Ureter (tissue), 1 donor: ENCODE results near the gene SPRR2G. TPM values are rescaled to one million over a fixed set of nuclear protein-coding genes. Genes with fewer than 3 reads are reported as not detected.
"Not testable (repeated sequence)": the region's sequence is repeated elsewhere in the genome, so short reads cannot be mapped to it uniquely, and the experiment has no call there.

ENCODE experiments used
- DNase-seq: peaks from one replicate; pipeline ENCODE4 v3.0.0-alpha.2; 2020; ENCODE audit warnings: low spot score
- total RNA-seq: library from RNA; stranded (reverse); gene quantifications from one replicate; pipeline ENCODE4 v1.2.4, GENCODE V29; 2023
- donor health status: DM: yes; HTN: yes; CAD: no.

Gene SPRR2G
- total RNA-seq, 1 donor from 2014 or later, result not detected

DNA sequence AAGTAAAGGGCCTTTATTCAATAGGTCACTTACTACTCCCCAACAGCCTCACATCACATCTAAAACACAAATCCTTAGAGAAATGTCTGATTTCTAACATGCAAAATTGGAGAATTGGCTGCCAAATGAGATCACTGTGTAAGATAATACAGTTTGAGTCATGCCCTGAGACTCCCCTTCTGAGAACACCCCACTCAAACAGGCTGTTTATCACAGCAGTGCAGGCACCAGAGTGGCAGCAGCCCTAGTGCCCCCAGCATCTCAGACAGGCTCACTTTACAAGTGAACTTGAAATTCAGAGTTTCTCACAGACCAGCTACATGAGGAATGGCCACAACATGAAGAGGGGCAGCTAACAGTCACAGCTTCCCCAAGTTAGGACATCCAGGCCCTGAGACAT, 35.4 kb downstream of the SPRR2G start:
- DNase-seq, result not testable (repeated sequence)

GRCh38 chr1:153113416-153113815, 37.3 kb downstream of the SPRR2G start, which contains the start of gene SPRR2F:
Gene SPRR2F (minus strand): TSS chr1:153113516. CDS start chr1:153112733, 783 bp downstream.
- no peak for DNase-seq

DNA sequence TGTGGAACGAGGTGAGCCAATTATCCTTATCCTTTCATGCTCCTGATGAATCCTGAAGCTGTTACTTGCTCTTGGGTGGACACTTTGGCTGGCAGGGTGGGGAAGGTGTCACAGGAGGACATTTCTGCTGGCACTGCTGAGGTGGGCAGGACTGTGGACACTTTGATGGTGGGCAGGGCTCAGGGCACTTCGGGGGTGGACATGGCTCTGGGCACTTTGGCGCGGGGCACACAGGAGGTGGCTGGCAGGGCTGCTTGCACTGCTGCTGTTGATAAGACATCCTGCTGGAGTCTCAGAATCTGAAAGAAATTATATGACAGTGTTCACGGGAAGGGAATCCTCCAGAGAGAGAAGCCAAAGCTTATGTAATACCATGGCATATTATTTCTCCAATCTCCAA, 38.2 kb downstream of the SPRR2G start:
- DNase-seq, result not testable (repeated sequence)

DNA sequence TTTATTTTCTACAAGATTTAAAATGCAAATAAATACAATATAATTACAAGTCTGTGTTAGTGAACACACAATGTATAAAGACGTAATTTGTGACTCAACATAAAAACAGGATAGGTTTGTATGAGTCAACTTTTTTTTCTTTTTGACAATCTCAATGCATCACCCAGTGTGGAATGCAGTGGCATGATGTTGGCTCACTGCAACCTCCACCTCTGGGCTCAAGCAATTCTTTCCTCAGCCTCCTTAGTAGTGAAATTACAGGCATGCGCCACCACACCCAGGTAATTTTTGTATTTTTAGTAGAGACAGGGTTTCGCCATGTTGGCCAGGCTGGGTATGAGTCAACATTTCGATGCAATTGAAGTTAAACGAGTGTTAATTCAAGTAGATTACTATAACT, 50.4 kb downstream of the SPRR2G start:
- DNase-seq, result no peak

Other genes with a start within 250 kb of the SPRR2G start
- gene IVL, start 242.3 kb downstream of the SPRR2G start, total RNA-seq, result 43.4 TPM
- not detected for gene SPRR5, start 203.7 kb downstream of the SPRR2G start, total RNA-seq
- not detected for gene SPRR4, start 180.2 kb downstream of the SPRR2G start, total RNA-seq
- gene SPRR1A, start 166.8 kb downstream of the SPRR2G start, total RNA-seq, result 13.8 TPM
- gene SPRR3, start 149.1 kb downstream of the SPRR2G start, total RNA-seq, result 79.0 TPM
- gene SPRR1B, start 119.7 kb downstream of the SPRR2G start, total RNA-seq, result 0.91 TPM
- not detected for gene SPRR2D, start 109.8 kb downstream of the SPRR2G start, total RNA-seq
- 0.96 TPM for gene SPRR2A, start 93.4 kb downstream of the SPRR2G start, total RNA-seq
- not detected for gene SPRR2B, start 79.3 kb downstream of the SPRR2G start, total RNA-seq
- not detected for gene SPRR2E, start 56.4 kb downstream of the SPRR2G start, total RNA-seq
- gene SPRR2F, start 37.4 kb downstream of the SPRR2G start, total RNA-seq, result not detected
- not detected for gene LELP1, start 52.5 kb upstream of the SPRR2G start, total RNA-seq
- not detected for gene PRR9, start 66.7 kb upstream of the SPRR2G start, total RNA-seq
- not detected for gene LORICRIN, start 108.8 kb upstream of the SPRR2G start, total RNA-seq
- gene PGLYRP3, start 162.1 kb upstream of the SPRR2G start, total RNA-seq, result not detected
- 0.60 TPM for gene PGLYRP4, start 198.0 kb upstream of the SPRR2G start, total RNA-seq
- 151 TPM for gene S100A9, start 207.0 kb upstream of the SPRR2G start, total RNA-seq
- gene S100A12, start 224.7 kb upstream of the SPRR2G start, total RNA-seq, result not detected
- gene S100A8, start 240.2 kb upstream of the SPRR2G start, total RNA-seq, result 31.6 TPM